GM12878 (cell line): ENCODE results near the gene AP3S1. TPM values are rescaled to one million over a fixed set of nuclear protein-coding genes. Genes with fewer than 3 reads are reported as not detected.

Experiments
- ATF7 ChIP-seq: fragments of 450-650 bp; IDR thresholded peaks from 2 replicates; pipeline ENCODE4 v1.6.1; 2016; ENCODE audit warnings: low read depth, mild to moderate bottlenecking
- BHLHE40 ChIP-seq, 2 experiments: fragments of 450-650 bp in 1 of 2; IDR thresholded peaks; 2 replicates each; pipeline ENCODE4 v1.6.1; 2011 to 2017; ENCODE audit warnings: low read depth in 2 of 2, borderline replicate concordance in 1 of 2, improper control_type of control experiment in 1 of 2, low read length in 1 of 2, mild to moderate bottlenecking in 1 of 2
- CBX5 ChIP-seq: sonication (generic); IDR thresholded peaks from 2 replicates; pipeline ENCODE4 v1.6.1; 2016; ENCODE audit warnings: low read depth, moderate library complexity, mild to moderate bottlenecking, inconsistent platforms
- FOS ChIP-seq: IDR thresholded peaks from 3 replicates; pipeline ENCODE4 v1.6.1; 2011; ENCODE audit warnings: borderline replicate concordance; ENCODE audit not compliant: insufficient read length; ENCODE audit errors: extremely low read depth
- FOXM1 ChIP-seq: IDR thresholded peaks from 2 replicates; pipeline ENCODE4 v1.6.1; 2012; ENCODE audit warnings: low read depth, mild to moderate bottlenecking, inconsistent platforms, low read length, moderate library complexity
- MEF2A ChIP-seq: IDR thresholded peaks from 2 replicates; pipeline ENCODE4 v1.6.1; 2011; ENCODE audit warnings: low read depth, mild to moderate bottlenecking, low read length, moderate library complexity; ENCODE audit not compliant: insufficient read depth
- MEF2B ChIP-seq: fragments of 450-650 bp; IDR thresholded peaks from 2 replicates; pipeline ENCODE4 v1.6.1; 2018; ENCODE audit warnings: mild to moderate bottlenecking, moderate library complexity; ENCODE audit not compliant: partially characterized antibody, poor library complexity, severe bottlenecking
- MYB ChIP-seq: fragments of 150-350 bp; IDR thresholded peaks from 2 replicates; pipeline ENCODE4 v1.6.1; 2014; ENCODE audit warnings: mild to moderate bottlenecking, low read depth, low read length, borderline replicate concordance
- NBN ChIP-seq: fragments of 450-650 bp; IDR thresholded peaks from 2 replicates; pipeline ENCODE4 v1.6.1; 2016
- NFIC ChIP-seq: IDR thresholded peaks from 2 replicates; pipeline ENCODE4 v1.6.1; 2012; ENCODE audit warnings: low read depth, mild to moderate bottlenecking, inconsistent platforms, low read length, moderate library complexity
- NRF1 ChIP-seq: conservative IDR thresholded peaks from 2 replicates; pipeline ENCODE4 v1.6.1; 2011; ENCODE audit warnings: mild to moderate bottlenecking, low read depth, low read length, improper control_type of control experiment
- SMAD5 ChIP-seq: IDR thresholded peaks from 2 replicates; pipeline ENCODE4 v1.6.1; 2016; ENCODE audit warnings: antibody characterized with exemption, low read depth
- TBL1XR1 ChIP-seq: IDR thresholded peaks from 2 replicates; pipeline ENCODE4 v1.6.1; 2012; ENCODE audit warnings: low read depth, low read length, improper control_type of control experiment
- TCF3 ChIP-seq: IDR thresholded peaks from 2 replicates; pipeline ENCODE4 v1.6.1; 2012; ENCODE audit warnings: low read depth, mild to moderate bottlenecking, low read length, borderline replicate concordance; ENCODE audit not compliant: insufficient read depth
- WRNIP1 ChIP-seq: IDR thresholded peaks from 2 replicates; pipeline ENCODE4 v1.6.1; 2011; ENCODE audit warnings: low read depth, low read length, improper control_type of control experiment, borderline replicate concordance
- YBX1 ChIP-seq: fragments of 450-650 bp; IDR thresholded peaks from 2 replicates; pipeline ENCODE4 v1.6.1; 2016; ENCODE audit warnings: antibody characterized with exemption
- ZNF384 ChIP-seq: IDR thresholded peaks from 2 replicates; pipeline ENCODE4 v1.6.1; 2012; ENCODE audit warnings: low read depth, mild to moderate bottlenecking, low read length, improper control_type of control experiment, borderline replicate concordance
- polyA plus RNA-seq, 11 experiments: library from polyadenylated mRNA; depleted of rRNA in 4 of 11; unstranded in 6 of 11; stranded (reverse) in 5 of 11; fragments of >200 nt; fragmentation: Nextera tagmentation in 4 of 11; fragmentation: Illumina TruSeq in 1 of 11; extraction: Ambion mirVana in 4 of 11; extraction: Trizol in 1 of 11; gene quantifications; 1 replicate in 1 of 11; 2 replicates in 10 of 11; pipeline versions ENCODE4 v1.2.1 to v1.2.3, GENCODE V29; 2011 to 2016; ENCODE audit warnings: inconsistent platforms in 2 of 11, missing spikeins in 2 of 11, low read depth in 1 of 11
- total RNA-seq, 4 experiments: library from RNA; depleted of rRNA in 3 of 4; stranded (reverse); fragments of >200 nt in 3 of 4; fragmentation: Illumina TruSeq in 1 of 4; extraction: Trizol in 1 of 4; gene quantifications; 2 replicates each; pipeline versions ENCODE4 v1.2.1 to v1.2.3, GENCODE V29; 2013 to 2021
- TF ChIP-seq, protein P1 (sequence below): fragments of 450-650 bp; IDR thresholded peaks from 2 replicates; pipeline ENCODE4 v1.6.1; 2017; ENCODE audit warnings: mild to moderate bottlenecking, low read depth, inconsistent platforms; ENCODE audit not compliant: poor library complexity, severe bottlenecking
- TF ChIP-seq, protein P2 (sequence below): IDR thresholded peaks from 2 replicates; pipeline ENCODE4 v1.6.1; 2012; ENCODE audit warnings: low read length, inconsistent platforms
- TF ChIP-seq, protein P3 (sequence below): fragments of 450-650 bp; IDR thresholded peaks from 2 replicates; pipeline ENCODE4 v1.6.1; 2018; ENCODE audit warnings: borderline replicate concordance, mild to moderate bottlenecking; ENCODE audit not compliant: partially characterized antibody
- TF ChIP-seq, protein P4 (sequence below): fragments of 450-650 bp; IDR thresholded peaks from 2 replicates; pipeline ENCODE4 v1.6.1; 2018; ENCODE audit warnings: mild to moderate bottlenecking, low read depth, moderate library complexity; ENCODE audit not compliant: partially characterized antibody

Gene AP3S1
- total and polyA plus RNA-seq, 10 of the 15 experiments (the other 5 are each of a cell fraction or from before 2014, with no cell fraction given): 36.4 to 137 (median 67.5) TPM

DNA sequence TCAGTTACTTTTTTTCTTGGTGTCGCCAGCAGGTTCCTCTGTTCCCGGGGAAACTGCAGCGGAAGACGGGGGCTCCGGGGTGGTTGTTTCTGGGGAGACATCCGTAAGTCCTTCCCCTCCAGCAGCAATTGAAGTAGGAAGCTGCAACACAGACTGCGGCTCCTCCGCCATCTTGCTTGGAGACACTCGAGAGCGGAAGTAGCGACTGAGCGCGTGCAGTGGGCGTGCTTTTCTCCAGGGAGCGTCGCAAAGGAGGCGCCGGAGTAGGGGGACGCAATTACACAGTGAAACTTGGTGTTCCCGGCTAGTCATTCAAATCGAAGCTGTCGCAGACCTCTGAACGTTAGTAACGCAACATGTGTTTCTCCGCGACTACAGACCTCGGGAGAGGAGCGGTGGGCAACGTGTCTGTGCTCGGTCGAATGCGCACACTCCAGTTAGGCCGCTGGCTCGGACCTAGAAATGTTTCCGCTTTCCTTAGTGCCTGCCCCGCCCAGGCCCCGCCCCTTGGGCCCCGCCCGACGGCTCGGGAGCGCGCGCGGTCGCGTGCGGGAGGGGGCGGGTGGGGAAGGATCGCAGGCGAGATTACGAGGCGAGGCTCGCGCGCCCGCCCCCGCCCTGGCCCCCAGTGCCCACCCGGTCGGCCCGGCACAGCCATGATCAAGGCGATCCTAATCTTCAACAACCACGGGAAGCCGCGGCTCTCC lies at the start of gene AP3S1, which contains the start of gene ATG12 (continued):
- TF ChIP-seq, protein P1, sequence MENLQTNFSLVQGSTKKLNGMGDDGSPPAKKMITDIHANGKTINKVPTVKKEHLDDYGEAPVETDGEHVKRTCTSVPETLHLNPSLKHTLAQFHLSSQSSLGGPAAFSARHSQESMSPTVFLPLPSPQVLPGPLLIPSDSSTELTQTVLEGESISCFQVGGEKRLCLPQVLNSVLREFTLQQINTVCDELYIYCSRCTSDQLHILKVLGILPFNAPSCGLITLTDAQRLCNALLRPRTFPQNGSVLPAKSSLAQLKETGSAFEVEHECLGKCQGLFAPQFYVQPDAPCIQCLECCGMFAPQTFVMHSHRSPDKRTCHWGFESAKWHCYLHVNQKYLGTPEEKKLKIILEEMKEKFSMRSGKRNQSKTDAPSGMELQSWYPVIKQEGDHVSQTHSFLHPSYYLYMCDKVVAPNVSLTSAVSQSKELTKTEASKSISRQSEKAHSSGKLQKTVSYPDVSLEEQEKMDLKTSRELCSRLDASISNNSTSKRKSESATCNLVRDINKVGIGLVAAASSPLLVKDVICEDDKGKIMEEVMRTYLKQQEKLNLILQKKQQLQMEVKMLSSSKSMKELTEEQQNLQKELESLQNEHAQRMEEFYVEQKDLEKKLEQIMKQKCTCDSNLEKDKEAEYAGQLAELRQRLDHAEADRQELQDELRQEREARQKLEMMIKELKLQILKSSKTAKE: peak; percentile 89
- TF ChIP-seq BHLHE40 (IDR thresholded peaks at IDR 0.05; ENCODE audit: borderline replicate concordance in 1 of 2, low read depth in 2 of 2, low read length in 1 of 2) (peak; percentile 94 to 97), MYB (no peak), NRF1 (0 out of 2 replicates have a peak, but pooled peaks have one; percentile 17), WRNIP1 (peak; percentile 88; the same call in 1 of the 2 replicates), MEF2A (0 out of 2 replicates have a peak, but pooled peaks have one; percentile 7), MEF2B (peak; percentile 69), SMAD5 (peak; percentile 92), ATF7 (peak; percentile 97), FOS (no peak), YBX1 (no peak), TCF3 (no peak), TBL1XR1 (no peak), NFIC (peak; percentile 59; the same call in 1 of the 2 replicates), NBN (peak; percentile 99), FOXM1 (peak; percentile 17; the same call in 1 of the 2 replicates), ZNF384 (peak; percentile 43; the same call in 1 of the 2 replicates), CBX5 (peak; percentile 77)
- TF ChIP-seq, protein P2, sequence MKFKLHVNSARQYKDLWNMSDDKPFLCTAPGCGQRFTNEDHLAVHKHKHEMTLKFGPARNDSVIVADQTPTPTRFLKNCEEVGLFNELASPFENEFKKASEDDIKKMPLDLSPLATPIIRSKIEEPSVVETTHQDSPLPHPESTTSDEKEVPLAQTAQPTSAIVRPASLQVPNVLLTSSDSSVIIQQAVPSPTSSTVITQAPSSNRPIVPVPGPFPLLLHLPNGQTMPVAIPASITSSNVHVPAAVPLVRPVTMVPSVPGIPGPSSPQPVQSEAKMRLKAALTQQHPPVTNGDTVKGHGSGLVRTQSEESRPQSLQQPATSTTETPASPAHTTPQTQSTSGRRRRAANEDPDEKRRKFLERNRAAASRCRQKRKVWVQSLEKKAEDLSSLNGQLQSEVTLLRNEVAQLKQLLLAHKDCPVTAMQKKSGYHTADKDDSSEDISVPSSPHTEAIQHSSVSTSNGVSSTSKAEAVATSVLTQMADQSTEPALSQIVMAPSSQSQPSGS: no peak
- TF ChIP-seq, protein P3, sequence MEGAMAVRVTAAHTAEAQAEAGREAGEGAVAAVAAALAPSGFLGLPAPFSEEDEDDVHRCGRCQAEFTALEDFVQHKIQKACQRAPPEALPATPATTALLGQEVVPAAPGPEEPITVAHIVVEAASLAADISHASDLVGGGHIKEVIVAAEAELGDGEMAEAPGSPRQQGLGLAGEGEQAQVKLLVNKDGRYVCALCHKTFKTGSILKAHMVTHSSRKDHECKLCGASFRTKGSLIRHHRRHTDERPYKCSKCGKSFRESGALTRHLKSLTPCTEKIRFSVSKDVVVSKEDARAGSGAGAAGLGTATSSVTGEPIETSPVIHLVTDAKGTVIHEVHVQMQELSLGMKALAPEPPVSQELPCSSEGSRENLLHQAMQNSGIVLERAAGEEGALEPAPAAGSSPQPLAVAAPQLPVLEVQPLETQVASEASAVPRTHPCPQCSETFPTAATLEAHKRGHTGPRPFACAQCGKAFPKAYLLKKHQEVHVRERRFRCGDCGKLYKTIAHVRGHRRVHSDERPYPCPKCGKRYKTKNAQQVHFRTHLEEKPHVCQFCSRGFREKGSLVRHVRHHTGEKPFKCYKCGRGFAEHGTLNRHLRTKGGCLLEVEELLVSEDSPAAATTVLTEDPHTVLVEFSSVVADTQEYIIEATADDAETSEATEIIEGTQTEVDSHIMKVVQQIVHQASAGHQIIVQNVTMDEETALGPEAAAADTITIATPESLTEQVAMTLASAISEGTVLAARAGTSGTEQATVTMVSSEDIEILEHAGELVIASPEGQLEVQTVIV: peak; percentile 90
- TF ChIP-seq, protein P4, sequence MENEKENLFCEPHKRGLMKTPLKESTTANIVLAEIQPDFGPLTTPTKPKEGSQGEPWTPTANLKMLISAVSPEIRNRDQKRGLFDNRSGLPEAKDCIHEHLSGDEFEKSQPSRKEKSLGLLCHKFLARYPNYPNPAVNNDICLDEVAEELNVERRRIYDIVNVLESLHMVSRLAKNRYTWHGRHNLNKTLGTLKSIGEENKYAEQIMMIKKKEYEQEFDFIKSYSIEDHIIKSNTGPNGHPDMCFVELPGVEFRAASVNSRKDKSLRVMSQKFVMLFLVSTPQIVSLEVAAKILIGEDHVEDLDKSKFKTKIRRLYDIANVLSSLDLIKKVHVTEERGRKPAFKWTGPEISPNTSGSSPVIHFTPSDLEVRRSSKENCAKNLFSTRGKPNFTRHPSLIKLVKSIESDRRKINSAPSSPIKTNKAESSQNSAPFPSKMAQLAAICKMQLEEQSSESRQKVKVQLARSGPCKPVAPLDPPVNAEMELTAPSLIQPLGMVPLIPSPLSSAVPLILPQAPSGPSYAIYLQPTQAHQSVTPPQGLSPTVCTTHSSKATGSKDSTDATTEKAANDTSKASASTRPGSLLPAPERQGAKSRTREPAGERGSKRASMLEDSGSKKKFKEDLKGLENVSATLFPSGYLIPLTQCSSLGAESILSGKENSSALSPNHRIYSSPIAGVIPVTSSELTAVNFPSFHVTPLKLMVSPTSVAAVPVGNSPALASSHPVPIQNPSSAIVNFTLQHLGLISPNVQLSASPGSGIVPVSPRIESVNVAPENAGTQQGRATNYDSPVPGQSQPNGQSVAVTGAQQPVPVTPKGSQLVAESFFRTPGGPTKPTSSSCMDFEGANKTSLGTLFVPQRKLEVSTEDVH: peak; percentile 65
